ENCODE data around the gene CMKLR1. TPM values are rescaled to one million over a fixed set of nuclear protein-coding genes. Genes with fewer than 3 reads are reported as not detected.

Gene CMKLR1
- total and polyA plus RNA-seq, 4 donors, result 0.67 to 13.7 (median 5.8) TPM

DNA sequence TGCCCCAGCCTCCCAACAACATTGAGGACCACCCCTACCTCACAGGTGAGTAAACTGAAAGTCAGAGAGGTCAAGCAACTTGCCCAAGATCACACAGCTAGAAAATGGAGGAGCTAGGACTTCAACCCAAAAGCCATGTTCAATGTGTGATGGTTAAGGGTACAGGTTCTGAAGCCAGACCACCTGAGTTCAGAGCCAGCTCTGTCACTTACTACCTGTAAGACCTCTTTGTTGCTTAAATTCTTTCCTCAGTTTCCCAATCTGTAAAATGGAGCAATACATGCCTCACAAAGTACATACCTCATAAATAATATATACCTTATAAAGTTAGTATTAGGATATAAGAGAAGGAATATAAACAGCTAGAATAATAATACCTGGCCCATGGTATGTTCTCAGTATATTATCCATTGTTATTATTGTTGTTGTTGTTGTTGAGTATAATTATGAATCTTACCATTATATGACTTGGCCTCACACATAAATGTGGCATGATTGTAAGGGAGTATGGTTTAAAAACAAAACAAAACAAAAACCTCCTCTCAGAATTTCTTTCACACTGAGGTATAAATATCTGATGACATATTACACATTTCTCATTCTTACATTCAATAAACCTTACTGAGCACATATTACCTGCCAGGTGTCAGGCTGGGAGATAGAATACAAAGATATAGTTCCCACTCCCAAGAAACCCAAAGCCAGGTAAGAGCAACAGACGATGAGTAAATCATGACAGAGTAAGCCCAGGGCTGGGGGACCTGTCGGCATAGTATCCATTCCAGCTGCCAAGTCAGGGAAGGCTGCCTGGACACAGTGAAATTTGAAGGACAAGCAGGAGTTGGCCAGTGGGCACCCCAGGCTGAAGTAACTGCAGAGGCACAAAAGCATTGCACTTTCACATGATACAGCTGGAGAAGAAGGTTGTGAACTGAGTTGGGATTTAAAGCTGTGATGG is 19.6 kb downstream of the CMKLR1 start (continued):
- TF ChIP-seq NR2F2 (IDR thresholded peaks at IDR 0.05) (no peak), JUND (IDR thresholded peaks at IDR 0.05) (no peak)

DNA sequence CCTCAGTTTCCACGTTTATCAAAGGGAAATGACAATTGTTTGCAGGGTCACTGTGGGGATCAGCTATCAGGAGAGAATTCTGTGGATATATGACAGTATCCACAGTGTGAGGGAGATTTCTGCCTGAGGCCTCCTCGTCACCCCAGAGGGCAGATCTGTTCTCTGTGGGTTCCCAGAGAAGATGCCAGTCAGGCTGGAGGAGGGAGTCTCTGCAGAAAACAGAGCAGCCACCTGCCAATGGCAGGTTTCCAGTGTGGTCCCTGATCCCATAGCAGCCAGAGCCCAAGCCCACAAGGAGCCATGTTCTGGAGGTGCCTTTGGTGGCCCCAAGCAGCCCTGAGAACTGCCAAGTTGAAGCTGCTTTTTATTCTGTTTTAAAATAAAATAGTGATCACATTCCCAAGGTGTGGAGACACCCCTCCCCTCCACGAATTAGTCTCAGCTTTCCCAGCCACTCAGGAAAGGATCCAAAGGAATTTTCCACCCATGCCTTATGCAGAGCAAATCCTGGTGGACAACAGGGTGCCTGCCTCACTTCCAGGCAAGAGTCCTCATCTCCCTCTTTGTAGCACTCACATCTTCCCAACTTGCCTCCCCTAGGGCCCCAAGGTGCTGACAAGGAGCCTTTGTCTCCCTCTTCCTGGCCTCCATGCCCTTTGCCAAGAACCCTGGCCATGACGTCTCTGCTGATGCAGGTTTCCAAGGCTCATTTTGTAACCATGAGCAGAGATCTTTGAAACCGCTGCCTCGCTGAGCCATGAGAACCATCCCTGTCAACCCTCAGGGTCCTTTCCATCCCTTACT is 20.4 kb downstream of the CMKLR1 start:
- no peak for DNase-seq (ENCODE audit: low spot score)
- WGBS, result 75% methylated on average over 6 of the region's 6 CpGs
- Histone ChIP-seq H3K9ac (ENCODE audit: low read depth in 1 of 2, low read length in 2 of 2) (no peak overlapping the region), H3K27ac (ENCODE audit: low read depth in 1 of 2, low read length in 2 of 2) (no peak overlapping the region), H3K4me3 (ENCODE audit: low read depth in 1 of 3, low read length in 3 of 3) (no peak overlapping the region), H3K36me3 (ENCODE audit: control insufficient read depth in 4 of 4, insufficient read depth in 3 of 4, low read depth in 1 of 4, low read length in 3 of 4) (peaks cover 0 to 2% (median 0%) of the 10 kb centered on the region in 4 donors), H3K4me1 (ENCODE audit: control insufficient read depth in 4 of 4, insufficient read depth in 4 of 4, low read length in 3 of 4) (peaks cover 0 to 2% (median under 1%) of the 10 kb centered on the region in 4 donors), H3K27me3 (ENCODE audit: control insufficient read depth in 4 of 4, insufficient read depth in 4 of 4, low read length in 3 of 4) (no peaks in the 10 kb centered on the region), H3K9me3 (ENCODE audit: control insufficient read depth in 4 of 4, low read length in 3 of 4) (no peaks in the 10 kb centered on the region)
- TF ChIP-seq HNF4G (IDR thresholded peaks at IDR 0.05), result no peak
- no peak for TF ChIP-seq YY1 (IDR thresholded peaks at IDR 0.05)
- TF ChIP-seq, protein P1, sequence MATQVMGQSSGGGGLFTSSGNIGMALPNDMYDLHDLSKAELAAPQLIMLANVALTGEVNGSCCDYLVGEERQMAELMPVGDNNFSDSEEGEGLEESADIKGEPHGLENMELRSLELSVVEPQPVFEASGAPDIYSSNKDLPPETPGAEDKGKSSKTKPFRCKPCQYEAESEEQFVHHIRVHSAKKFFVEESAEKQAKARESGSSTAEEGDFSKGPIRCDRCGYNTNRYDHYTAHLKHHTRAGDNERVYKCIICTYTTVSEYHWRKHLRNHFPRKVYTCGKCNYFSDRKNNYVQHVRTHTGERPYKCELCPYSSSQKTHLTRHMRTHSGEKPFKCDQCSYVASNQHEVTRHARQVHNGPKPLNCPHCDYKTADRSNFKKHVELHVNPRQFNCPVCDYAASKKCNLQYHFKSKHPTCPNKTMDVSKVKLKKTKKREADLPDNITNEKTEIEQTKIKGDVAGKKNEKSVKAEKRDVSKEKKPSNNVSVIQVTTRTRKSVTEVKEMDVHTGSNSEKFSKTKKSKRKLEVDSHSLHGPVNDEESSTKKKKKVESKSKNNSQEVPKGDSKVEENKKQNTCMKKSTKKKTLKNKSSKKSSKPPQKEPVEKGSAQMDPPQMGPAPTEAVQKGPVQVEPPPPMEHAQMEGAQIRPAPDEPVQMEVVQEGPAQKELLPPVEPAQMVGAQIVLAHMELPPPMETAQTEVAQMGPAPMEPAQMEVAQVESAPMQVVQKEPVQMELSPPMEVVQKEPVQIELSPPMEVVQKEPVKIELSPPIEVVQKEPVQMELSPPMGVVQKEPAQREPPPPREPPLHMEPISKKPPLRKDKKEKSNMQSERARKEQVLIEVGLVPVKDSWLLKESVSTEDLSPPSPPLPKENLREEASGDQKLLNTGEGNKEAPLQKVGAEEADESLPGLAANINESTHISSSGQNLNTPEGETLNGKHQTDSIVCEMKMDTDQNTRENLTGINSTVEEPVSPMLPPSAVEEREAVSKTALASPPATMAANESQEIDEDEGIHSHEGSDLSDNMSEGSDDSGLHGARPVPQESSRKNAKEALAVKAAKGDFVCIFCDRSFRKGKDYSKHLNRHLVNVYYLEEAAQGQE (IDR thresholded peaks at IDR 0.05), result no peak
- TF ChIP-seq GABPA (IDR thresholded peaks at IDR 0.05 in 1 of 2, conservative IDR thresholded peaks at IDR 0.05 in 1 of 2), result no peak
- TF ChIP-seq RXRA (IDR thresholded peaks at IDR 0.05), result no peak

GRCh38 chr12:108317308-108318234 is 21.5 kb downstream of the CMKLR1 start:
- Histone ChIP-seq H3K36me3 (ENCODE audit: control insufficient read depth in 4 of 4, insufficient read depth in 3 of 4, low read depth in 1 of 4, low read length in 3 of 4) (peaks cover 0 to 2% (median 0%) of the 10 kb centered on the region in 4 donors), H3K9me3 (ENCODE audit: control insufficient read depth in 4 of 4, low read length in 3 of 4) (no peaks in the 10 kb centered on the region), H3K4me3 (ENCODE audit: low read depth in 1 of 3, low read length in 3 of 3) (no peak overlapping the region), H3K4me1 (ENCODE audit: control insufficient read depth in 4 of 4, insufficient read depth in 4 of 4, low read length in 3 of 4) (peaks cover 0 to 8% (median 2%) of the 10 kb centered on the region in 4 donors), H3K27ac (ENCODE audit: low read depth in 1 of 2, low read length in 2 of 2) (no peak overlapping the region), H3K9ac (ENCODE audit: low read depth in 1 of 2, low read length in 2 of 2) (no peak overlapping the region), H3K27me3 (ENCODE audit: control insufficient read depth in 4 of 4, insufficient read depth in 4 of 4, low read length in 3 of 4) (no peaks in the 10 kb centered on the region)
- no peak for DNase-seq (ENCODE audit: low spot score)
- WGBS, result 63% methylated on average over 6 of the region's 6 CpGs
- TF ChIP-seq TAF1 (conservative IDR thresholded peaks at IDR 0.05) (no peak), MAX (IDR thresholded peaks at IDR 0.05) (no peak), RAD21 (IDR thresholded peaks at IDR 0.05) (no peak), CTCF (IDR thresholded peaks at IDR 0.05; ENCODE audit: low read depth, low read length, missing input control) (no peak), GABPA (IDR thresholded peaks at IDR 0.05 in 1 of 2, conservative IDR thresholded peaks at IDR 0.05 in 1 of 2) (no peak), HNF4G (IDR thresholded peaks at IDR 0.05) (no peak), ZBTB33 (IDR thresholded peaks at IDR 0.05) (no peak), JUND (IDR thresholded peaks at IDR 0.05) (no peak), FOXA2 (IDR thresholded peaks at IDR 0.05) (no peak)
- TF ChIP-seq, protein P1 (IDR thresholded peaks at IDR 0.05), result no peak

All from liver (tissue), 9 donors.